SK-N-SH (cell line): Measurements from ENCODE around the gene SLC17A6. TPM values are rescaled to one million over a fixed set of nuclear protein-coding genes. Genes with fewer than 3 reads are reported as not detected.

Source experiments
- CTCF ChIA-PET: fragments of 300-600, 350-600 bp; formaldehyde crosslinking; extraction: SDS; loops from one replicate; lab custom pipeline; 2021; lab: Yijun Ruan, JAX
- POLR2A ChIA-PET: fragments of 350-600 bp; sonication (Branson Sonifier 250); formaldehyde crosslinking; extraction: SDS; loops from one replicate; lab custom pipeline; 2020; ENCODE audit warnings: antibody characterized with exemption, inconsistent platforms; lab: Yijun Ruan, JAX
- DNase-seq: peaks from one replicate; pipeline ENCODE4 v3.0.0; 2012
- H2AFZ ChIP-seq: fragments of 200-600 bp; sonication (generic); 2 replicates; pipeline ENCODE4 v1.8.1; 2016; ENCODE audit warnings: antibody characterized with exemption, mild to moderate bottlenecking, low read depth
- H3F3A ChIP-seq: fragments of 200-600 bp; sonication (generic); replicated peaks from 2 replicates; pipeline ENCODE3; 2016; ENCODE audit warnings: antibody characterized with exemption, mild to moderate bottlenecking; ENCODE audit not compliant: insufficient read depth
- H3K27ac ChIP-seq, 2 experiments: fragments of 200-500 bp in 1 of 2; fragments of 200-600 bp in 1 of 2; sonication (Bioruptor generic) in 1 of 2; sonication (generic), shearing (Covaris generic) in 1 of 2; 2 replicates each; pipeline versions ENCODE4 v1.5.1 to v1.6.1; 2014 to 2016; ENCODE audit warnings: low read depth in 2 of 2, inconsistent platforms in 1 of 2, low read length in 1 of 2, mild to moderate bottlenecking in 1 of 2, mixed read lengths in 1 of 2
- H3K27me3 ChIP-seq: fragments of 200-600 bp; sonication (generic), shearing (Covaris generic); 2 replicates; pipeline ENCODE4 v1.6.1; 2016; ENCODE audit warnings: mixed run types; ENCODE audit not compliant: insufficient read depth
- H3K36me3 ChIP-seq, 2 experiments: fragments of 200-500 bp in 1 of 2; fragments of 200-600 bp in 1 of 2; sonication (Bioruptor generic) in 1 of 2; sonication (generic) in 1 of 2; replicated peaks in 1 of 2; 2 replicates each; pipeline versions ENCODE3 to v1.5.1; 2014 to 2016; ENCODE audit warnings: low read length in 1 of 2, mild to moderate bottlenecking in 1 of 2; ENCODE audit not compliant: insufficient read depth in 2 of 2, control insufficient read depth in 1 of 2
- H3K4me1 ChIP-seq, 2 experiments: fragments of 200-500 bp in 1 of 2; fragments of 200-600 bp in 1 of 2; sonication (Bioruptor generic) in 1 of 2; sonication (generic), shearing (Covaris generic) in 1 of 2; 2 replicates each; pipeline versions ENCODE4 v1.5.1 to v1.6.1; 2014 to 2016; ENCODE audit warnings: low read depth in 1 of 2, low read length in 1 of 2, mixed run types in 1 of 2; ENCODE audit not compliant: insufficient read depth in 2 of 2, control insufficient read depth in 1 of 2
- H3K4me2 ChIP-seq: fragments of 200-600 bp; sonication (generic), shearing (Covaris generic); 2 replicates; pipeline ENCODE4 v1.6.1; 2017; ENCODE audit warnings: mixed run types
- H3K4me3 ChIP-seq, 2 experiments: fragments of 200-500 bp in 1 of 2; fragments of 200-600 bp in 1 of 2; sonication (Bioruptor generic) in 1 of 2; sonication (generic), shearing (Covaris generic) in 1 of 2; 2 replicates each; pipeline versions ENCODE4 v1.5.1 to v1.8.1; 2014 to 2016; ENCODE audit warnings: low read depth in 2 of 2, inconsistent platforms in 1 of 2, low read length in 1 of 2, mild to moderate bottlenecking in 1 of 2, mixed read lengths in 1 of 2, moderate library complexity in 1 of 2
- H3K79me2 ChIP-seq: fragments of 200-600 bp; sonication (generic); 2 replicates; pipeline ENCODE4 v1.8.1; 2017; ENCODE audit warnings: mild to moderate bottlenecking; ENCODE audit not compliant: insufficient read depth
- H3K9ac ChIP-seq: fragments of 200-600 bp; sonication (generic); 2 replicates; pipeline ENCODE4 v1.6.1; 2017; ENCODE audit warnings: mixed run types
- H3K9me2 ChIP-seq: fragments of 200-600 bp; sonication (generic); 2 replicates; pipeline ENCODE4 v1.6.1; 2017; ENCODE audit warnings: mixed run types
- H3K9me3 ChIP-seq: fragments of 200-600 bp; sonication (generic); 2 replicates; pipeline ENCODE4 v1.6.1; 2017; ENCODE audit warnings: mixed run types, mild to moderate bottlenecking, moderate library complexity
- H4K20me1 ChIP-seq: fragments of 200-600 bp; sonication (generic); 2 replicates; pipeline ENCODE4 v1.6.1; 2017; ENCODE audit warnings: mild to moderate bottlenecking, mixed run types; ENCODE audit not compliant: insufficient read depth
- ELF1 ChIP-seq: IDR thresholded peaks from 2 replicates; pipeline ENCODE4 v1.4.0; 2012
- FOXM1 ChIP-seq: IDR thresholded peaks from 2 replicates; pipeline ENCODE4 v1.4.0; 2012; ENCODE audit warnings: low read depth, mild to moderate bottlenecking
- MAX ChIP-seq: IDR thresholded peaks from 2 replicates; pipeline ENCODE4 v1.4.0; 2012; ENCODE audit warnings: low read depth
- MXI1 ChIP-seq: IDR thresholded peaks from 2 replicates; pipeline ENCODE4 v1.6.1; 2012; ENCODE audit warnings: mild to moderate bottlenecking, low read depth, low read length, improper control_type of control experiment
- REST ChIP-seq: IDR thresholded peaks from 2 replicates; pipeline ENCODE4 v1.6.1; 2012; ENCODE audit warnings: mild to moderate bottlenecking, low read depth, low read length, moderate library complexity
- SMC3 ChIP-seq: IDR thresholded peaks from 2 replicates; pipeline ENCODE4 v1.6.1; 2012; ENCODE audit warnings: low read depth, low read length, improper control_type of control experiment
- TEAD4 ChIP-seq: IDR thresholded peaks from 2 replicates; pipeline ENCODE4 v1.4.0; 2012; ENCODE audit warnings: mild to moderate bottlenecking, borderline replicate concordance; ENCODE audit not compliant: insufficient read depth
- USF1 ChIP-seq: IDR thresholded peaks from 2 replicates; pipeline ENCODE4 v1.4.0; 2012; ENCODE audit warnings: low read depth, borderline replicate concordance
- ZBTB33 ChIP-seq: IDR thresholded peaks from 2 replicates; pipeline ENCODE4 v1.4.0; 2012; ENCODE audit warnings: low read depth, borderline replicate concordance
- WGBS: methylation state at CpG from one replicate; pipeline ENCODE4 v1.1.6; 2017; ENCODE audit warnings: low lambda C conversion rate; 5-methylcytosine and 5-hydroxymethylcytosine counted together
- polyA plus RNA-seq, 3 experiments: library from polyadenylated mRNA; depleted of rRNA; stranded (reverse); fragments of >200 nt; gene quantifications; 2 replicates each; pipeline ENCODE4 v1.2.3, GENCODE V29; 2012

Gene SLC17A6
- polyA plus RNA-seq, 1 of the 3 experiments (the other 2 are of a cell fraction): not detected

- no peak for DNase-seq
- no peaks in the 10 kb centered on the region for H3K27me3 ChIP-seq
- H3K9me2 ChIP-seq: no peaks in the 10 kb centered on the region
- H3F3A ChIP-seq: no peaks in the 10 kb centered on the region
- H3K36me3 ChIP-seq: no peaks in the 10 kb centered on the region
- no peaks in the 10 kb centered on the region; a peak in 1 of 4 replicates for H3K4me1 ChIP-seq
- ChIA-PET CTCF (no interaction called here), POLR2A (no interaction called here)
- H3K4me3 ChIP-seq: no peak overlapping the region
- no peaks in the 10 kb centered on the region for H4K20me1 ChIP-seq
- TF ChIP-seq ELF1 (no peak), MAX (no peak), ZBTB33 (no peak), TEAD4 (no peak), REST (no peak)
- no peaks in the 10 kb centered on the region for H3K79me2 ChIP-seq
- no peak overlapping the region for H3K4me2 ChIP-seq
- no peaks in the 10 kb centered on the region for H3K9me3 ChIP-seq
- H3K27ac ChIP-seq: no peak overlapping the region
- no peak overlapping the region for H2AFZ ChIP-seq
- H3K9ac ChIP-seq: no peak overlapping the region
These were observed 54.4 kb downstream of the SLC17A6 start for GRCh38 chr11:22392561-22392960.

- CTCF ChIA-PET: no interaction called here
- H3F3A ChIP-seq: no peaks in the 10 kb centered on the region
- no peaks in the 10 kb centered on the region for H3K79me2 ChIP-seq
- no peak overlapping the region for H3K27ac ChIP-seq
- H3K9me2 ChIP-seq: no peaks in the 10 kb centered on the region
- H3K9me3 ChIP-seq: no peaks in the 10 kb centered on the region
- H3K4me3 ChIP-seq: no peak overlapping the region
- no peaks in the 10 kb centered on the region for H3K27me3 ChIP-seq
- WGBS: 32% methylated on average over 3 of the region's 3 CpGs
- no peak for DNase-seq
- no peak overlapping the region for H3K9ac ChIP-seq
- no peak overlapping the region for H2AFZ ChIP-seq
- H3K4me1 ChIP-seq: no peaks in the 10 kb centered on the region
- no peaks in the 10 kb centered on the region for H3K36me3 ChIP-seq
- POLR2A ChIA-PET: no interaction called here
- TF ChIP-seq FOXM1 (no peak), SMC3 (no peak), USF1 (no peak), TEAD4 (no peak), MXI1 (no peak)
- TF ChIP-seq, all 33 proteins: peak for 0
- Histone ChIP-seq H3K4me2 (no peak overlapping the region), H4K20me1 (no peaks in the 10 kb centered on the region)
These were observed 67.2 kb downstream of the SLC17A6 start for GRCh38 chr11:22405377-22405776.
